Bronchial epithelial cell (primary cell): Measurements from ENCODE around the gene CNTNAP2. TPM values are rescaled to one million over a fixed set of nuclear protein-coding genes. Genes with fewer than 3 reads are reported as not detected.

ENCODE experiments used
- DNase-seq: peaks from one replicate; pipeline ENCODE4 v3.0.0-alpha.2; 2010; ENCODE audit warnings: low read depth
- FAIRE-seq: peaks from 2 replicates; lab custom pipeline; 2011; peaks lifted over from hg19 to GRCh38; lab: Jason Lieb, UNC
- H3K27me3 ChIP-seq: 2 replicates; pipeline ENCODE4 v1.5.1; 2011; ENCODE audit warnings: low read length; ENCODE audit not compliant: control insufficient read depth, insufficient read depth
- H3K36me3 ChIP-seq: 2 replicates; pipeline ENCODE4 v1.5.1; 2011; ENCODE audit warnings: low read length; ENCODE audit not compliant: control insufficient read depth, insufficient read depth
- H3K4me3 ChIP-seq: 2 replicates; pipeline ENCODE4 v1.5.1; 2011; ENCODE audit warnings: mild to moderate bottlenecking, low read depth, low read length, control low read depth
- CTCF ChIP-seq: IDR thresholded peaks from 2 replicates; pipeline ENCODE4 v1.5.1; 2011; ENCODE audit warnings: mild to moderate bottlenecking, moderate library complexity, low read length, control low read depth, inconsistent platforms; ENCODE audit not compliant: insufficient read depth, severe bottlenecking
- total RNA-seq: library from RNA; depleted of rRNA; stranded (reverse); fragments of >200 nt; gene quantifications from 2 replicates; pipeline ENCODE4 v1.2.1, GENCODE V29; 2014

Gene CNTNAP2
- total RNA-seq, 1 donor from 2014 or later = 0.26 TPM

DNA sequence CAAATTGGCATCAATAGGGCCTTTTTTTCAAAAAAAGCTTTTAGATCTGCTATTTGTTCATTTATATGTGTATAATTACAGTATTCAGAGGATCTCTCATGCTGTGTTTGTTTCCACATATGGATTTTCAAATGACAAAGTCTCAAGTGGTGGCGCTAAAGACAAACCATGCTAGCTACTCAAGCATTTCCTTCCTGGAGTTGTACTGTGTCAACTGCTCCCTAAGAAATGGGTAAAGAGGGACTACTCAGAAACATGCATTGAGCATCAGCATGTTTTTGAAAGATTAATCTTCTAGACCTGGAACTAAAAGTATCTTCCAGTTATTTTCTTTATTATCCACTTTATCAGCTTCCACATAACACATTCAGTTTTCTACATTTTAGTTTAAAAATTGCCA is 12.7 kb downstream of the CNTNAP2 start:
- no peak for DNase-seq
- no peak overlapping the region for H3K4me3 ChIP-seq
- TF ChIP-seq CTCF = no peak
- FAIRE-seq = no peak
- no peaks in the 10 kb centered on the region for H3K27me3 ChIP-seq
- no peaks in the 10 kb centered on the region for H3K36me3 ChIP-seq

DNA sequence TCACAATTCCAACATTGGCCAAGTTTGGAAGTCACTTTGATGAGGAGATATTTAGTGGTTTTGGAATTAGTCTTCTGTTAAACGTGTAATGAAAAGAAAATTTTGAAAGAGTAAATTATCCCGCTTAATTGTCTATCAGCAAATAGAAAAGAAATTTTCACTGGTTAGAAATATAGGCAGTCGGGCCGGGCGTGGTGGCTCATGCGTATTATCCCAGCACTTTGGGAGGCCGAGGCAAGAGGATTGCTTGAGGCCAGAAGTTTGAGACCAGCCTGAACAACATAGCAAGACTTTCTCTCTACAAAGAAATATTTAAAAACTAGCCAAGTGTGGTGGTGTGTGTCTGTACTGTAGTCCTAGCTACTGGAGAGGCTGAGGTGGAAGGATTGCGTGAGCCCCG is 13.4 kb downstream of the CNTNAP2 start:
- no peak overlapping the region for H3K4me3 ChIP-seq
- FAIRE-seq = no peak
- no peak for TF ChIP-seq CTCF
- H3K27me3 ChIP-seq = no peaks in the 10 kb centered on the region
- H3K36me3 ChIP-seq = no peaks in the 10 kb centered on the region
- no peak for DNase-seq

GRCh38 chr7:146131701-146132100 is 15.1 kb downstream of the CNTNAP2 start:
- Histone ChIP-seq H3K27me3 (no peaks in the 10 kb centered on the region), H3K4me3 (no peak overlapping the region), H3K36me3 (no peaks in the 10 kb centered on the region)
- no peak for TF ChIP-seq CTCF
- DNase-seq (no peak), FAIRE-seq (no peak)

DNA sequence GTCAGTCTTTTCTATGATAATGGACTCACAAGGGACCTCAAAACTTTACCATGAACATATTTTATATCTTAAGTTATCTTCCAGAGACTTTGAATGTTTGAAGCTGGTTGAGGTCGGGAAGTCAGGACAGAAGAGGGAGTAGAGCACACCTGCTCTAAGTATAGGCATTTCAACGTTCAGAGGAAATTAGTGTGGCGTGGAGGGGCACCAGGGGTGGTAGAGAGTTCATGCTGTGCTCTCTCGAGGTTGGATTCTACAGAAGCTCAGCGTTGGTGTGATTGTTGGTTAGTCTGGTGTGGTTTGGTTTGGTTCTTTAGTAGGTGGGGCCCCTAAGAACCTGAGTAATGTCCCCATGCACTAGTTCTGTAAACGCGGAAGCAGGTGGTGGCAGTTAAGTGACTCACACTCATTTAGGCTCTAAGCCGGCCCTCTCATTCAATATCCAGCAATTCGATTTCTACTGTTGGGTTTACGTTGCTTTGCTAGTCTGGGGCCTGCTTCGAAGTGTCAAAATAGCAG is 19.8 kb downstream of the CNTNAP2 start:
- TF ChIP-seq CTCF = no peak
- DNase-seq = no peak
- no peak for FAIRE-seq
- Histone ChIP-seq H3K4me3 (no peak overlapping the region), H3K27me3 (no peaks in the 10 kb centered on the region), H3K36me3 (no peaks in the 10 kb centered on the region)

- Histone ChIP-seq H3K4me3 (no peak overlapping the region), H3K36me3 (no peaks in the 10 kb centered on the region), H3K27me3 (no peaks in the 10 kb centered on the region)
- FAIRE-seq (no peak), DNase-seq (no peak)
- no peak for TF ChIP-seq CTCF
Observed at GRCh38 chr7:146138926-146139325, 22.3 kb downstream of the CNTNAP2 start.

GRCh38 chr7:146146831-146147486 is 30.4 kb downstream of the CNTNAP2 start:
- Histone ChIP-seq H3K4me3 (no peak overlapping the region), H3K36me3 (no peaks in the 10 kb centered on the region), H3K27me3 (no peaks in the 10 kb centered on the region)
- DNase-seq (no peak), FAIRE-seq (no peak)
- no peak for TF ChIP-seq CTCF
